Liver (tissue), 3 donors: ENCODE data around the gene JAG2.

ENCODE experiments used
- ATF3 ChIP-seq: IDR thresholded peaks from 2 replicates; pipeline ENCODE4 v1.6.1; 2016; ENCODE audit warnings: antibody characterized with exemption
- CTCF ChIP-seq: fragments of 150-350 bp; IDR thresholded peaks from 2 replicates; pipeline ENCODE4 v1.5.1; 2017; ENCODE audit warnings: improper control_type of control experiment, low read depth, low read length; ENCODE audit not compliant: missing input control
- HNF4G ChIP-seq: IDR thresholded peaks from 2 replicates; pipeline ENCODE4 v1.6.1; 2016; ENCODE audit warnings: antibody characterized with exemption
- TAF1 ChIP-seq: conservative IDR thresholded peaks from 2 replicates; pipeline ENCODE4 v1.6.1; 2016; ENCODE audit warnings: antibody characterized with exemption, mild to moderate bottlenecking
- YY1 ChIP-seq: IDR thresholded peaks from 2 replicates; pipeline ENCODE4 v1.6.1; 2016; ENCODE audit warnings: antibody characterized with exemption, mild to moderate bottlenecking
- ZBTB33 ChIP-seq: IDR thresholded peaks from 2 replicates; pipeline ENCODE4 v1.6.1; 2016; ENCODE audit warnings: antibody characterized with exemption
- donor health status: healthy.
- donor health status: healthy.

GRCh38 chr14:105177082-105177481 is 8.5 kb upstream of the JAG2 start:
- TF ChIP-seq CTCF (no peak), ATF3 (no peak), HNF4G (no peak), YY1 (no peak), TAF1 (no peak), ZBTB33 (no peak)
